ENCODE results near the gene MPP3. TPM values are rescaled to one million over a fixed set of nuclear protein-coding genes. Genes with fewer than 3 reads are reported as not detected.
"Not testable (repeated sequence)": the region's sequence is repeated elsewhere in the genome, so short reads cannot be mapped to it uniquely, and the experiment has no call there.

Gene MPP3
- total RNA-seq, 1 experiment from 2014 or later: 5.7 TPM

DNA sequence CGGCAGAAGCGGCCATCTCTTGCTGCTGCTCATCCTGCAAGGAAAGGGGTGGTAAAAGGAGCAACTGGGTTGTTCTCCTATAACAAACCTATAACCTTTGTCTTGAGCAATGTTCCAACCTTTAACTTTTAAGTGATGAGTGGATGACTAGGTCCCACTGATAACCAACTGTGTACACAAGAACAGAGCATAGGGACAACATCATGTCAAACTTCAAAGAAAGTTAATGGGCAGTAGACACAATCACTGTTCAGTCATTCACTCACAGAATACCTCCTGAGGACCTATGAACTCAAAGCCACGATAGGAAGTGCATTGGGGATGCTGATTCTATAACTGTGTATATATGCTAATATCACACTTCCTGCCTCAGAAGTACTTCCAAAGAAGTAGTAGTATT is 31.1 kb downstream of the MPP3 start:
- POLR2A ChIA-PET (ENCODE audit: low non-redundant PET): no interaction called here
- BruUV-seq (replicated peaks): no TSS peak
- TF ChIP-seq, protein P1, sequence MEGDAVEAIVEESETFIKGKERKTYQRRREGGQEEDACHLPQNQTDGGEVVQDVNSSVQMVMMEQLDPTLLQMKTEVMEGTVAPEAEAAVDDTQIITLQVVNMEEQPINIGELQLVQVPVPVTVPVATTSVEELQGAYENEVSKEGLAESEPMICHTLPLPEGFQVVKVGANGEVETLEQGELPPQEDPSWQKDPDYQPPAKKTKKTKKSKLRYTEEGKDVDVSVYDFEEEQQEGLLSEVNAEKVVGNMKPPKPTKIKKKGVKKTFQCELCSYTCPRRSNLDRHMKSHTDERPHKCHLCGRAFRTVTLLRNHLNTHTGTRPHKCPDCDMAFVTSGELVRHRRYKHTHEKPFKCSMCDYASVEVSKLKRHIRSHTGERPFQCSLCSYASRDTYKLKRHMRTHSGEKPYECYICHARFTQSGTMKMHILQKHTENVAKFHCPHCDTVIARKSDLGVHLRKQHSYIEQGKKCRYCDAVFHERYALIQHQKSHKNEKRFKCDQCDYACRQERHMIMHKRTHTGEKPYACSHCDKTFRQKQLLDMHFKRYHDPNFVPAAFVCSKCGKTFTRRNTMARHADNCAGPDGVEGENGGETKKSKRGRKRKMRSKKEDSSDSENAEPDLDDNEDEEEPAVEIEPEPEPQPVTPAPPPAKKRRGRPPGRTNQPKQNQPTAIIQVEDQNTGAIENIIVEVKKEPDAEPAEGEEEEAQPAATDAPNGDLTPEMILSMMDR (conservative IDR thresholded peaks at IDR 0.05; ENCODE audit: low read depth, low read length): no peak
- TF ChIP-seq EZH2 (IDR thresholded peaks at IDR 0.05; ENCODE audit: borderline replicate concordance, low read depth, low read length, poor library complexity, severe bottlenecking): no peak

GRCh38 chr17:43800736-43801135 is 32.2 kb downstream of the MPP3 start:
- ChIA-PET CTCF (no interaction called here), POLR2A (ENCODE audit: low non-redundant PET) (no interaction called here)
- Histone ChIP-seq H3K4me1 (ENCODE audit: insufficient read depth, low read length, poor library complexity, severe bottlenecking) (no peaks in the 10 kb centered on the region), H3K27me3 (replicated peaks; ENCODE audit: insufficient read depth, low read depth, low read length, poor library complexity) (no peaks in the 10 kb centered on the region), H3K36me3 (ENCODE audit: insufficient read depth, low read length, poor library complexity, severe bottlenecking) (no peaks in the 10 kb centered on the region), H3K27ac (ENCODE audit: low read depth, low read length, poor library complexity, severe bottlenecking) (no peak overlapping the region), H3K4me3 (ENCODE audit: low read depth, low read length, poor library complexity, severe bottlenecking) (no peak overlapping the region), H3K9me3 (ENCODE audit: low read depth, low read length, poor library complexity, severe bottlenecking) (no peaks in the 10 kb centered on the region)
- no TSS peak for BruUV-seq (replicated peaks)
- TF ChIP-seq EZH2 (IDR thresholded peaks at IDR 0.05; ENCODE audit: borderline replicate concordance, low read depth, low read length, poor library complexity, severe bottlenecking): no peak
- TF ChIP-seq, protein P1 (conservative IDR thresholded peaks at IDR 0.05; ENCODE audit: low read depth, low read length): no peak
- intact Hi-C loops (cut with micrococcal nuclease; ENCODE audit: unreplicated experiment): no loop called here
- no peak for DNase-seq (ENCODE audit: low spot score)

More for the DNA sequence above, 31.1 kb downstream of the MPP3 start:
- Histone ChIP-seq H3K36me3 (ENCODE audit: insufficient read depth, low read length, poor library complexity, severe bottlenecking) (no peaks in the 10 kb centered on the region), H3K4me1 (ENCODE audit: insufficient read depth, low read length, poor library complexity, severe bottlenecking) (no peaks in the 10 kb centered on the region), H3K27ac (ENCODE audit: low read depth, low read length, poor library complexity, severe bottlenecking) (no peak overlapping the region), H3K9me3 (ENCODE audit: low read depth, low read length, poor library complexity, severe bottlenecking) (no peaks in the 10 kb centered on the region), H3K27me3 (replicated peaks; ENCODE audit: insufficient read depth, low read depth, low read length, poor library complexity) (no peaks in the 10 kb centered on the region), H3K4me3 (ENCODE audit: low read depth, low read length, poor library complexity, severe bottlenecking) (no peak overlapping the region)
- no peak for DNase-seq (ENCODE audit: low spot score)
- CTCF ChIA-PET: no interaction called here
- intact Hi-C loops (cut with micrococcal nuclease; ENCODE audit: unreplicated experiment): no loop called here

- TF ChIP-seq EZH2 (IDR thresholded peaks at IDR 0.05; ENCODE audit: borderline replicate concordance, low read depth, low read length, poor library complexity, severe bottlenecking): no peak
- TF ChIP-seq, protein P1 (conservative IDR thresholded peaks at IDR 0.05; ENCODE audit: low read depth, low read length): no peak
- ChIA-PET CTCF (no interaction called here), POLR2A (ENCODE audit: low non-redundant PET) (no interaction called here)
- no TSS peak for BruUV-seq (replicated peaks)
- Histone ChIP-seq H3K9me3 (ENCODE audit: low read depth, low read length, poor library complexity, severe bottlenecking) (no peaks in the 10 kb centered on the region), H3K27me3 (replicated peaks; ENCODE audit: insufficient read depth, low read depth, low read length, poor library complexity) (no peaks in the 10 kb centered on the region), H3K4me1 (ENCODE audit: insufficient read depth, low read length, poor library complexity, severe bottlenecking) (no peaks in the 10 kb centered on the region), H3K27ac (ENCODE audit: low read depth, low read length, poor library complexity, severe bottlenecking) (no peak overlapping the region), H3K4me3 (ENCODE audit: low read depth, low read length, poor library complexity, severe bottlenecking) (no peak overlapping the region), H3K36me3 (ENCODE audit: insufficient read depth, low read length, poor library complexity, severe bottlenecking) (no peaks in the 10 kb centered on the region)
- DNase-seq (ENCODE audit: low spot score): no peak
- intact Hi-C loops (cut with micrococcal nuclease; ENCODE audit: unreplicated experiment): no loop called here
These were observed 33.9 kb downstream of the MPP3 start for GRCh38 chr17:43799047-43799446.

GRCh38 chr17:43798024-43798423 is 34.9 kb downstream of the MPP3 start:
- intact Hi-C loops (cut with micrococcal nuclease; ENCODE audit: unreplicated experiment); CTCF ChIA-PET; H3K4me3 ChIP-seq (ENCODE audit: low read depth, low read length, poor library complexity, severe bottlenecking); H3K9me3 ChIP-seq (ENCODE audit: low read depth, low read length, poor library complexity, severe bottlenecking); H3K36me3 ChIP-seq (ENCODE audit: insufficient read depth, low read length, poor library complexity, severe bottlenecking); BruUV-seq (replicated peaks); POLR2A ChIA-PET (ENCODE audit: low non-redundant PET); H3K27me3 ChIP-seq (replicated peaks; ENCODE audit: insufficient read depth, low read depth, low read length, poor library complexity); DNase-seq (ENCODE audit: low spot score); H3K4me1 ChIP-seq (ENCODE audit: insufficient read depth, low read length, poor library complexity, severe bottlenecking); H3K27ac ChIP-seq (ENCODE audit: low read depth, low read length, poor library complexity, severe bottlenecking): not testable (repeated sequence)

DNA sequence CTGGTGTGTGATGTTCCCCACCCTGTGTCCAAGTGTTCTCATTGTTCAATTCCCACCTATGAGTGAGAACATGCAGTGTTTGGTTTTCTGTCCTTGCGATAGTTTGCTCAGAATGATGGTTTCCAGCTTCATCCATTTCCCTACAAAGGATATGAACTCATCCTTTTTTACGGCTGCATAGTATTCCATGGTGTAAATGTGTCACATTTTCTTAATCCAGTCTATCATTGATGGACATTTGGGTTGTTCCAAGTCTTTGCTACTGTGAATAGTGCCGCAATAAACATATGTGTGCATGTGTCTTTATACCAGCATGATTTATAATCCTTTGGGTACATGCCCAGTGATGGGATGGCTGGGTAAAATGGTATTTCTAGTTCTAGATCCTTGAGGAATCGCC is 40.3 kb downstream of the MPP3 start:
- H3K36me3 ChIP-seq (ENCODE audit: insufficient read depth, low read length, poor library complexity, severe bottlenecking); H3K27me3 ChIP-seq (replicated peaks; ENCODE audit: insufficient read depth, low read depth, low read length, poor library complexity); BruUV-seq (replicated peaks); H3K4me1 ChIP-seq (ENCODE audit: insufficient read depth, low read length, poor library complexity, severe bottlenecking); H3K9me3 ChIP-seq (ENCODE audit: low read depth, low read length, poor library complexity, severe bottlenecking); DNase-seq (ENCODE audit: low spot score); intact Hi-C loops (cut with micrococcal nuclease; ENCODE audit: unreplicated experiment); POLR2A ChIA-PET (ENCODE audit: low non-redundant PET); H3K27ac ChIP-seq (ENCODE audit: low read depth, low read length, poor library complexity, severe bottlenecking); CTCF ChIA-PET; H3K4me3 ChIP-seq (ENCODE audit: low read depth, low read length, poor library complexity, severe bottlenecking): not testable (repeated sequence)

Measured in A673 (cell line).